ENCODE data around the gene NPAS3.

NPAS3 gene

GRCh38 chr14:33219957-33220356 is 281.3 kb downstream of the NPAS3 start:
- no peak overlapping the region for H3K4me3 ChIP-seq (replicated peaks; ENCODE audit: insufficient read depth, low read length)
- no peak for DNase-seq (ENCODE audit: low read depth in 1 of 2, low spot score in 1 of 2)
- no peaks in the 10 kb centered on the region for H3K27me3 ChIP-seq (ENCODE audit: insufficient read depth, poor library complexity, severe bottlenecking)
- TF ChIP-seq POLR2AphosphoS5 (IDR thresholded peaks at IDR 0.05; ENCODE audit: low read depth), result no peak
- H3K27ac ChIP-seq (replicated peaks), result no peak overlapping the region

DNA sequence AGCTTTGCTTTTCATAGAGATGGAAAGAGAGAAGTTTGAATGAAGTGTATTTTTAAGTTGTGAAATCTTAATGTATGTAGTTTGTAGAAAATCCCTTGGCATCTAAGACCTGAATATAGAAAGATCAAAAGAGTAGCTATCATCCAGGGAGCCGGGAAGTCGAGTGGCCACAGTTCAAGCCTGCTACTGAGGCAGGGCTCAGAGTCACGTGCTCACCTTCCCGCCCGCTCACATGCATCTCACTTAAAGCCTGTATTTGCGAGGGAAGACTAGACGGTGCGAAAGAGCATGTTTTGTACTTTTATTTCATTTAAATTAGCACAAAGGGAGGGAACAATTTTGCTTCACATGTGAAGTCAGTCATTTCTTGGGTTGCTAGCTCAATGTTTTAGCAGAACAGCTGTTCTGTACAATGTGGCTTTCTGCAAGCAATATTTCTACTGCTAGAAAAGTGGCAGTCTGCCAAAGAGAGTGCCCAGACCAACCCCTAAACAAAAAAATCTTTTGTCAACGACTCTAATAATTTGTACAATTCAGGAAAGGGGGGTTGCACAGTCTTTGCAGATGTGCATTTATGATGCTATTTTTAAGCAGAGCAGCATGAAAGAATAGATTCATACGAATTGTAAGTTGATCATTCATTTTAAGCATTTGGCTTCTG is 290.7 kb downstream of the NPAS3 start:
- Histone ChIP-seq H3K27ac (replicated peaks) (no peak overlapping the region), H3K4me3 (replicated peaks; ENCODE audit: insufficient read depth, low read length) (no peak overlapping the region), H3K27me3 (ENCODE audit: insufficient read depth, poor library complexity, severe bottlenecking) (peaks cover 3% of the 10 kb centered on the region)
- DNase-seq (ENCODE audit: low read depth in 1 of 2, low spot score in 1 of 2), result no peak
- no peak for TF ChIP-seq POLR2AphosphoS5 (IDR thresholded peaks at IDR 0.05; ENCODE audit: low read depth)
- no peak for TF ChIP-seq GABPA (IDR thresholded peaks at IDR 0.05; ENCODE audit: low read depth)
- TF ChIP-seq, protein P1, sequence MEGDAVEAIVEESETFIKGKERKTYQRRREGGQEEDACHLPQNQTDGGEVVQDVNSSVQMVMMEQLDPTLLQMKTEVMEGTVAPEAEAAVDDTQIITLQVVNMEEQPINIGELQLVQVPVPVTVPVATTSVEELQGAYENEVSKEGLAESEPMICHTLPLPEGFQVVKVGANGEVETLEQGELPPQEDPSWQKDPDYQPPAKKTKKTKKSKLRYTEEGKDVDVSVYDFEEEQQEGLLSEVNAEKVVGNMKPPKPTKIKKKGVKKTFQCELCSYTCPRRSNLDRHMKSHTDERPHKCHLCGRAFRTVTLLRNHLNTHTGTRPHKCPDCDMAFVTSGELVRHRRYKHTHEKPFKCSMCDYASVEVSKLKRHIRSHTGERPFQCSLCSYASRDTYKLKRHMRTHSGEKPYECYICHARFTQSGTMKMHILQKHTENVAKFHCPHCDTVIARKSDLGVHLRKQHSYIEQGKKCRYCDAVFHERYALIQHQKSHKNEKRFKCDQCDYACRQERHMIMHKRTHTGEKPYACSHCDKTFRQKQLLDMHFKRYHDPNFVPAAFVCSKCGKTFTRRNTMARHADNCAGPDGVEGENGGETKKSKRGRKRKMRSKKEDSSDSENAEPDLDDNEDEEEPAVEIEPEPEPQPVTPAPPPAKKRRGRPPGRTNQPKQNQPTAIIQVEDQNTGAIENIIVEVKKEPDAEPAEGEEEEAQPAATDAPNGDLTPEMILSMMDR (IDR thresholded peaks at IDR 0.05; ENCODE audit: insufficient read depth, low read length), result no peak
- no peak for TF ChIP-seq SPI1 (IDR thresholded peaks at IDR 0.05; ENCODE audit: borderline replicate concordance, low read depth)
- no peak for TF ChIP-seq REST (IDR thresholded peaks at IDR 0.05; ENCODE audit: insufficient replicate concordance, low read depth)

DNA sequence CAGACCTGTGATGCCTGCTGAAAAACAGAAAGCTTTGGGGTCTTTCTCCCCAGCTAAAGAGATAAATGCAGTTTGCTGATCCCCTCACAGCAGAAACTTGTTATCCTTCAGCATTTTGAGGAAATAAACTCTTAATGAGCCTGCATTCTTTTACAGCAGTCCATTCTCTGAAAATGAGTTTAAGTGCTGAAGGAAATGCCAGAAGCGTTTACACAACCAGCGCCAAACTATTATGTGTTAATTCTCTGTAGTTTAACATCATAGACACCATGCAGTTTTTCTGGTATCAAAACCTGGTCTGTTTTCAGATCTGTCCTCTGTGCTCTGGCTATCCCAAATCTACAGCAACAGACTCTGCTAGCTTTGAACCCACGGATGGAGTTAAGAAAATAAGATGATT is 291.3 kb downstream of the NPAS3 start:
- H3K27ac ChIP-seq (replicated peaks), result no peak overlapping the region
- no peak for DNase-seq (ENCODE audit: low read depth in 1 of 2, low spot score in 1 of 2)
- H3K27me3 ChIP-seq (ENCODE audit: insufficient read depth, poor library complexity, severe bottlenecking), result peaks cover 3% of the 10 kb centered on the region
- no peak overlapping the region for H3K4me3 ChIP-seq (replicated peaks; ENCODE audit: insufficient read depth, low read length)
- TF ChIP-seq GABPA (IDR thresholded peaks at IDR 0.05; ENCODE audit: low read depth) (no peak), POLR2AphosphoS5 (IDR thresholded peaks at IDR 0.05; ENCODE audit: low read depth) (no peak)
- TF ChIP-seq, protein P1 (IDR thresholded peaks at IDR 0.05; ENCODE audit: insufficient read depth, low read length), result no peak

DNA sequence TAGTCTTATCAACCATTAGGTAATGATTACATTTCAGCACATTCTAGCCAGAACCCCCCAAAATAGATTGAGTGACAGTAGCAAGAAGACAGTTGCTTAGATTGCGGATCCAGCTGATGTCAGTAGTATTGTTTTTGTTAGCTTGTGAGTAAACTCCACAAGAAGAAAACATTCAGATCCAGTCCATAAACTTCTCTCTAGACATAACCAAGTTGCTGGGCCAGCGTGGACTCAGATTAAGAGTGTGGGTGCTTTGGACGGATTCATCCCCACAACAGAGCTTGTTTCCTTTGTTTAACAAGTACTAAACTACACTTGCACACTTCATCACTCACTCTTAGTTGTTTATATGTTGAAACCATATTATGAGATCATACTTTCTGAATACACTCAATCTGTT is 293.4 kb downstream of the NPAS3 start:
- Histone ChIP-seq H3K27me3 (ENCODE audit: insufficient read depth, poor library complexity, severe bottlenecking) (peaks cover 3% of the 10 kb centered on the region), H3K27ac (replicated peaks) (no peak overlapping the region), H3K4me3 (replicated peaks; ENCODE audit: insufficient read depth, low read length) (no peak overlapping the region)
- TF ChIP-seq GABPA (IDR thresholded peaks at IDR 0.05; ENCODE audit: low read depth) (no peak), SPI1 (IDR thresholded peaks at IDR 0.05; ENCODE audit: borderline replicate concordance, low read depth) (no peak), REST (IDR thresholded peaks at IDR 0.05; ENCODE audit: insufficient replicate concordance, low read depth) (no peak), POLR2AphosphoS5 (IDR thresholded peaks at IDR 0.05; ENCODE audit: low read depth) (no peak)
- TF ChIP-seq, protein P1 (IDR thresholded peaks at IDR 0.05; ENCODE audit: insufficient read depth, low read length), result no peak
- no peak for DNase-seq (ENCODE audit: low read depth in 1 of 2, low spot score in 1 of 2)

Measured in HL-60 (cell line).